ENCODE data around the gene ETNK1.

GRCh38 chr12:22702690-22703089 is 77.7 kb downstream of the ETNK1 start:
- no peak for TF ChIP-seq CTCF (IDR thresholded peaks at IDR 0.05; ENCODE audit: low read length)
- no peak for TF ChIP-seq EZH2 (IDR thresholded peaks at IDR 0.05; ENCODE audit: borderline replicate concordance, low read length)
